Epithelial cell of prostate (primary cell): ENCODE measurements around the gene CIB2.
A peak's percentile ranks its signal among the peaks of the same experiment; 100 is the strongest.

Experiments used
- DNase-seq: peaks from one replicate; pipeline ENCODE4 v3.0.0-alpha.2; 2011; ENCODE audit warnings: low read depth, low spot score
- H3K27ac ChIP-seq: fragments of 450-650 bp; 2 replicates; pipeline ENCODE4 v1.5.1; 2017; ENCODE audit warnings: mild to moderate bottlenecking

The CIB2 gene

GRCh38 chr15:78149805-78150751, 18.8 kb upstream of the CIB2 start:
- H3K27ac ChIP-seq, result peak overlapping the region; percentile 64
- DNase-seq, result no peak

- H3K27ac ChIP-seq, result peak within 1 kb of the TSS; percentile 64
- DNase-seq, result peak; percentile 74
Observed at GRCh38 chr15:78149068-78149804, 18.0 kb upstream of the CIB2 start, which contains the start of gene IDH3A. Gene IDH3A (plus strand): TSS chr15:78149362. CDS start chr15:78149404, 42 bp downstream.

- no peak for DNase-seq
Observed at GRCh38 chr15:78148392-78149067, 17.3 kb upstream of the CIB2 start.

GRCh38 chr15:78147566-78147965, 16.3 kb upstream of the CIB2 start:
- peak overlapping the region; percentile 52 for H3K27ac ChIP-seq
- no peak for DNase-seq

More at GRCh38 chr15:78148392-78149067, 17.3 kb upstream of the CIB2 start:
- peak overlapping the region; percentile 64 for H3K27ac ChIP-seq

- peak overlapping the region; percentile 52 for H3K27ac ChIP-seq
- DNase-seq, result no peak
Observed at GRCh38 chr15:78146425-78147154, 15.3 kb upstream of the CIB2 start.

GRCh38 chr15:78142332-78142731, 11.1 kb upstream of the CIB2 start:
- DNase-seq, result no peak
- H3K27ac ChIP-seq, result no peak overlapping the region

- no peak for DNase-seq
- H3K27ac ChIP-seq, result no peak overlapping the region
Observed at GRCh38 chr15:78140292-78140691, 9.0 kb upstream of the CIB2 start.

GRCh38 chr15:78139578-78139977, 8.3 kb upstream of the CIB2 start:
- no peak for DNase-seq
- no peak overlapping the region for H3K27ac ChIP-seq

- peak overlapping the region; percentile 86 for H3K27ac ChIP-seq
- peak; percentile 91 for DNase-seq
Observed at GRCh38 chr15:78133801-78134200, 2.6 kb upstream of the CIB2 start.

- no peak for DNase-seq
- H3K27ac ChIP-seq, result no peak overlapping the region
Observed at GRCh38 chr15:78130466-78131294, 565 bp downstream of the CIB2 start.

- H3K27ac ChIP-seq, result no peak overlapping the region
- DNase-seq, result no peak
Observed at GRCh38 chr15:78129751-78130287, 1.4 kb downstream of the CIB2 start.

- no peak for DNase-seq
- no peak overlapping the region for H3K27ac ChIP-seq
Observed at GRCh38 chr15:78129077-78129750, 2.0 kb downstream of the CIB2 start.

- no peak overlapping the region for H3K27ac ChIP-seq
- DNase-seq, result no peak
Observed at GRCh38 chr15:78127882-78128281, 3.4 kb downstream of the CIB2 start.

GRCh38 chr15:78125267-78125666, 6.0 kb downstream of the CIB2 start:
- no peak overlapping the region for H3K27ac ChIP-seq
- no peak for DNase-seq

- H3K27ac ChIP-seq, result no peak overlapping the region
- no peak for DNase-seq
Observed at GRCh38 chr15:78120523-78120922, 10.7 kb downstream of the CIB2 start.

GRCh38 chr15:78112551-78112950, 18.7 kb downstream of the CIB2 start:
- DNase-seq, result no peak
- no peak overlapping the region for H3K27ac ChIP-seq

- no peak overlapping the region for H3K27ac ChIP-seq
- no peak for DNase-seq
Observed at GRCh38 chr15:78111788-78112187, 19.5 kb downstream of the CIB2 start.

GRCh38 chr15:78110916-78111475, 20.2 kb downstream of the CIB2 start:
- H3K27ac ChIP-seq, result no peak overlapping the region
- DNase-seq, result no peak
